Anterior cingulate cortex (tissue), 58 donors: ENCODE data around the gene PRRC2B.

Experiments
- DNase-seq, 58 donors: peaks; one replicate each; lab custom pipeline; 2025; lab: John Stamatoyannopoulos, UW

The PRRC2B gene

GRCh38 chr9:131406563-131407436 is 12.9 kb downstream of the PRRC2B start:
- no peak for DNase-seq

DNA sequence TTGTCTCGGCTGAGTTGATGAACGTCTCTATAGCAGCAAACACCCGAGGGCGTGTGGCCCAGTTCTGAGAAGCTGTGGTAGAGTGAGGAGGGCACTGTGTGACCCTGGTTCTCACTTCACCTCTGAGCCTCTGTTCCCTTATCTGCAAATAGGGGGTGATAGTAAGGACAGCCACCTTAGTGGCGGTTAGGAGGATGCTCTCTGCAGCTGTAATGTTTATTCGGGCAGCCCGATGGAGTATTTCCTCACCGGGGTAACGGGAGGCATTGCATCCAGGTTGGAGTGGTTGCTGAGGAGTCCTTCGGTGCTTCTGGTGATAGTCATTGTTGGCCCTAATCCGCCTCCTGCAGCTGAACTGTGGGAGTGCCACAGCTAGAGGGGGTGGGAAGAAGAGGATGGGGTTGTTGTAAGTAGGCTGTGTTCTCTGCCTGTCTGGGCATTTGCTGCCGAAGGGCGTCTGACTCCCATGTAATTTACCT is 13.9 kb downstream of the PRRC2B start:
- DNase-seq, result peak in 27 of 58 donors; percentile 22 to 75 (median 47)

DNA sequence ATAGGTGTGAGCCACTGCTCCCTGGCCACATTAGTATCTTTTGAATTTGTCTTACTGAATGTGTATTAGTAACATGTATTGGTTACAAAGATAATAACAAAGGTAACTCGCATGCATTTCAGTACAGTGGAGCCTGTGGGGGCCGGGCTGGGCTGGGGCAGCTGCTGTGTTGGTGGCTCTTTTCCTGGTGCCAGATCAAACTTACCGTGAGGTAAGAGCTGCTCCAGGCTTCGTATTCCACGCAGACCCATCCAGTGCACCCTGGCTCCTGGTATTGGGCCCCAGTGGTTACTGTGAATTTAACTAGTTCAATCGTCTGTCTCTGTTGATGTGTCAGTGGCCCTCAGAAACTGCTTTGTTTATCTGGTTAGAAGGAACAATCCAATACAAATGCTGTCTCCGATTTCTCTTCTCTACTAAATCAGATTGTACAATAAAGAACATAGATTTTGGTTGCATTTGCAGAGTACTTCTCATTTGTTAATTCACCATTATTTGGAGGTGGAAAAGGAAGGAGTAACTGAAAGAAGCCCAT is 15.6 kb downstream of the PRRC2B start:
- peak in 1 of 58 donors; percentile 20 for DNase-seq

GRCh38 chr9:131410044-131410491 is 16.2 kb downstream of the PRRC2B start:
- DNase-seq, result no peak

GRCh38 chr9:131411719-131412681 is 18.1 kb downstream of the PRRC2B start:
- peak in 6 of 58 donors; percentile 17 to 57 (median 28) for DNase-seq

DNA sequence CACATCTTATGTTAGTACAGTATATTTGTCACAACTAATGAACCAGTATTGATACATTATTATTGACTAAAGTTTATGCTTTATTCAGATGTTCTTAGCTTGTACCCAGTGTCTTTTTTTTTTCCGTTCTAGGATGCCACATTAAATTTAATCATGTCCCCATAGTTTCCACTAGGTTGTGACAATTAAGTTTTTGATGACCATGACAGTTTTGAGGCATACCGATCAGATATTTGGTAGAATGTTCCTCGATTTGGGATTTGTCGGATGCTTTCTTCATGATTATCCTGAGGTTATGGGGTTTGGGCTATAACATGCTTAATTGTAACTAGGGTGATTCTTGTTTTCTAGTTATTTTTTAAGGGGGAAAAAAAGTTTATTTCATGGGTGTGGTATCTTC is 22.6 kb downstream of the PRRC2B start:
- DNase-seq, result no peak

- DNase-seq, result no peak
Observed at GRCh38 chr9:131417264-131418142, 23.6 kb downstream of the PRRC2B start.

- DNase-seq, result peak in 17 of 58 donors; percentile 20 to 65 (median 41)
Observed at GRCh38 chr9:131418143-131419025, 24.5 kb downstream of the PRRC2B start.

GRCh38 chr9:131419026-131419614 is 25.2 kb downstream of the PRRC2B start:
- no peak for DNase-seq

- no peak for DNase-seq
Observed at GRCh38 chr9:131419716-131420115, 25.8 kb downstream of the PRRC2B start.

DNA sequence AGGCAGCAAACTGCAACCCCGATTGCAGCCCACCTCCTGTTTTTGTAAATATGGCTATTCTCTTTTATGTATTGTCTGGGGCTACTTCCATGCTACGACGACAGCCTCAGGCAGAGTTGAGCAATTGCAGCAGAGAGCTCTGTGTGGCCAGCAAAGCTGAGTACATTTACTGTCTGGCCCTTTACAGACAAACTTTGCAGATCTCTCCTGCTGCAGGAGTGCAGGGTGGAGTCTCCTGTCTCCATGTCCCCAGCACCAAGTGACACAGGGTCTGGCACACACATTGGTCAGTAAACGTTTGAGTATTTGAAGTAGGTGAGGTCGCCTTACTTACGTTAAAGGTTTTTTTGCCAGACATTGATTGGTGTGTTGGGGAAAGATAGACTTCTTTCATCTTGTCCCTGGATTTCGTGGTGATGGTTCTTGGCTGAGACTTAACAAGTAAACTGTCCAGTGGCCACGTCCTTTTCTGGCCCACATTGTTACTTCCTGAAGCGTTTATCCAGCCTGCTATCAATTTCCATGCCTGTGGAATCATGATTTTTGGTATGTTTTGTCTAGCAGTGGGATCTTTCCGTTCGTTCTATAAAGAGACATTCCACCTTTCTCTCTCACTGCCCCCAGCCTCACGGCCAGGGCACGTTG is 27.2 kb downstream of the PRRC2B start:
- peak in 3 of 58 donors; percentile 15 to 32 (median 21) for DNase-seq

DNA sequence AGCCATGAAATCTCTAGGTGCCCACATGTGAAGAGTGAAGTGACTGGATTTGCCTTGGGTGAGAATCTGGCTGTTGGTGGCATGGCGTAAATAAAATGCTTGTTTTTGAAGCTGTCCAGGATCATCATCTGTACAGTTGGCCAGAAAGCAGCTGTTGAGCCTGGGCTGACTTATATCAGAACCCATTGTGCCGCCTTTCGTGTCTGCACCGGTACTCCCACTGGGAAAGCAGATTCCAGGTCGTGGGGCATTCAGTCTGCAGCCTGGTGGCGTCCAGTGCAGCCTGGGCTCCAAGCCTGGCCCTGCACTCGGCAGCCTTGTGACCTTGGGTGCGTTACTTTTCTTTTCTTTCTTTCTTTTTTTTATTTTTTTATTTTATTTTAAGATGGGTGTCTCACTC is 27.8 kb downstream of the PRRC2B start:
- no peak for DNase-seq

- DNase-seq, result peak in 2 of 58 donors; percentile 33 to 38
Observed at GRCh38 chr9:131422241-131422792, 28.4 kb downstream of the PRRC2B start.

- peak in 32 of 58 donors; percentile 19 to 71 (median 43) for DNase-seq
Observed at GRCh38 chr9:131423171-131423581, 29.3 kb downstream of the PRRC2B start.

- no peak for DNase-seq
Observed at GRCh38 chr9:131426545-131426944, 32.7 kb downstream of the PRRC2B start.

GRCh38 chr9:131429121-131430012 is 35.5 kb downstream of the PRRC2B start:
- DNase-seq, result no peak
